IMR-90 (cell line): ENCODE data around the gene PLEKHH1. TPM values are rescaled to one million over a fixed set of nuclear protein-coding genes. Genes with fewer than 3 reads are reported as not detected.

Experiments
- ATAC-seq: fragments of 200-7000 bp; cut with Tn5 transposase; 2 replicates; pipeline ENCODE4 v1.9.1; 2020; ENCODE audit warnings: low read depth, mild to moderate bottlenecking, moderate library complexity
- BruUV-seq: library from RNA; stranded (reverse); fragments of 400-500 nt; replicated peaks from 2 replicates; lab custom pipeline; 2021; lab: Mats Ljungman, UMichigan
- CTCF ChIA-PET: fragments of 300-600 bp; formaldehyde crosslinking; extraction: SDS; loops from one replicate; lab custom pipeline; 2021; ENCODE audit warnings: antibody characterized with exemption; lab: Yijun Ruan, JAX
- POLR2A ChIA-PET: fragments of 300-600 bp; sonication (Branson Sonifier 250); formaldehyde crosslinking; loops from one replicate; lab custom pipeline; 2022; ENCODE audit warnings: antibody characterized with exemption; ENCODE audit not compliant: unreplicated experiment; lab: Charles Lee
- DNase-seq: peaks from one replicate; pipeline ENCODE4 v3.0.0; 2013
- H2AFZ ChIP-seq: replicated peaks from 2 replicates; pipeline ENCODE3; 2013; ENCODE audit warnings: low read length, mild to moderate bottlenecking; ENCODE audit not compliant: poor library complexity
- H2AK5ac ChIP-seq: 2 replicates; pipeline ENCODE4 v1.6.1; 2013; ENCODE audit warnings: low read depth, low read length, inconsistent platforms
- H2AK9ac ChIP-seq: replicated peaks from 2 replicates; pipeline ENCODE3; 2013; ENCODE audit warnings: mild to moderate bottlenecking, low read depth, low read length, moderate library complexity; ENCODE audit not compliant: poor library complexity
- H2BK120ac ChIP-seq: 2 replicates; pipeline ENCODE4 v1.6.1; 2013; ENCODE audit warnings: low read depth, low read length, inconsistent platforms
- H2BK15ac ChIP-seq: 3 replicates; pipeline ENCODE4 v1.6.1; 2013; ENCODE audit warnings: low read depth, low read length, inconsistent platforms
- H2BK20ac ChIP-seq: 2 replicates; pipeline ENCODE4 v1.6.1; 2013; ENCODE audit warnings: low read depth, mild to moderate bottlenecking, inconsistent platforms, low read length, moderate library complexity
- H2BK5ac ChIP-seq: 2 replicates; pipeline ENCODE4 v1.6.1; 2013; ENCODE audit warnings: mild to moderate bottlenecking, low read depth, low read length, inconsistent platforms; ENCODE audit not compliant: poor library complexity, severe bottlenecking
- H3K14ac ChIP-seq: replicated peaks from 2 replicates; pipeline ENCODE4 v1.6.1; 2013; ENCODE audit warnings: low read depth, low read length, inconsistent platforms
- H3K18ac ChIP-seq: 2 replicates; pipeline ENCODE4 v1.6.1; 2013; ENCODE audit warnings: low read depth, low read length, control low read depth
- H3K23ac ChIP-seq: 2 replicates; pipeline ENCODE4 v1.6.1; 2013; ENCODE audit warnings: low read depth, low read length, inconsistent platforms
- H3K27ac ChIP-seq: 2 replicates; pipeline ENCODE4 v1.5.1; 2013; ENCODE audit warnings: mild to moderate bottlenecking, control low read depth, low read length; ENCODE audit not compliant: insufficient read depth
- H3K27me3 ChIP-seq: 2 replicates; pipeline ENCODE4 v1.6.1; 2013; ENCODE audit warnings: low read length; ENCODE audit not compliant: control insufficient read depth, insufficient read depth
- H3K36me3 ChIP-seq: 2 replicates; pipeline ENCODE4 v1.6.1; 2013; ENCODE audit warnings: low read length, mixed read lengths; ENCODE audit not compliant: control insufficient read depth, insufficient read depth
- H3K4ac ChIP-seq: 2 replicates; pipeline ENCODE4 v1.6.1; 2013; ENCODE audit warnings: low read depth, low read length, inconsistent platforms
- H3K4me1 ChIP-seq: 2 replicates; pipeline ENCODE4 v1.6.1; 2013; ENCODE audit warnings: low read length, mixed read lengths; ENCODE audit not compliant: control insufficient read depth, insufficient read depth
- H3K4me2 ChIP-seq: 2 replicates; pipeline ENCODE4 v1.6.1; 2013; ENCODE audit warnings: low read depth, mild to moderate bottlenecking, control low read depth, low read length, moderate library complexity
- H3K4me3 ChIP-seq: 2 replicates; pipeline ENCODE4 v1.5.1; 2013; ENCODE audit warnings: low read depth, mild to moderate bottlenecking, control low read depth, low read length, moderate library complexity; ENCODE audit not compliant: insufficient read depth
- H3K56ac ChIP-seq: 2 replicates; pipeline ENCODE4 v1.6.1; 2013; ENCODE audit warnings: low read length, inconsistent platforms; ENCODE audit not compliant: insufficient read depth; ENCODE audit errors: extremely low read depth
- H3K79me1 ChIP-seq, 2 experiments: 2 replicates each; pipeline ENCODE4 v1.6.1; 2013; ENCODE audit warnings: low read length in 2 of 2, inconsistent platforms in 1 of 2, low read depth in 1 of 2
- H3K9ac ChIP-seq: 2 replicates; pipeline ENCODE4 v1.6.1; 2013; ENCODE audit warnings: low read depth, low read length, control low read depth
- H3K9me1 ChIP-seq: 2 replicates; pipeline ENCODE4 v1.6.1; 2013; ENCODE audit warnings: low read length, inconsistent platforms; ENCODE audit not compliant: insufficient read depth
- H3K9me3 ChIP-seq: 2 replicates; pipeline ENCODE4 v1.6.1; 2013; ENCODE audit warnings: low read length; ENCODE audit not compliant: control insufficient read depth, insufficient read depth
- H4K20me1 ChIP-seq: 2 replicates; pipeline ENCODE4 v1.6.1; 2013; ENCODE audit warnings: low read length, inconsistent platforms; ENCODE audit not compliant: insufficient read depth
- H4K5ac ChIP-seq: 2 replicates; pipeline ENCODE4 v1.6.1; 2013; ENCODE audit warnings: mild to moderate bottlenecking, low read depth, low read length, control low read depth
- H4K8ac ChIP-seq, 2 experiments: 2 replicates each; pipeline ENCODE4 v1.6.1; 2013; ENCODE audit warnings: low read depth in 2 of 2, low read length in 2 of 2, control low read depth in 1 of 2, inconsistent platforms in 1 of 2
- H4K91ac ChIP-seq: 2 replicates; pipeline ENCODE4 v1.6.1; 2013; ENCODE audit warnings: low read depth, low read length, inconsistent platforms; ENCODE audit not compliant: insufficient read depth
- BHLHE40 ChIP-seq: fragments of 150-350 bp; IDR thresholded peaks from 2 replicates; pipeline ENCODE4 v1.6.1; 2016; ENCODE audit warnings: mild to moderate bottlenecking, low read depth, low read length
- CEBPB ChIP-seq: IDR thresholded peaks from 2 replicates; pipeline ENCODE4 v1.6.1; 2012; ENCODE audit warnings: low read depth, low read length, improper control_type of control experiment
- FOS ChIP-seq: fragments of 150-350 bp; IDR thresholded peaks from 2 replicates; pipeline ENCODE4 v1.6.1; 2016; ENCODE audit warnings: low read depth, low read length
- MAFK ChIP-seq: IDR thresholded peaks from 2 replicates; pipeline ENCODE4 v1.6.1; 2012; ENCODE audit warnings: low read depth, low read length, improper control_type of control experiment
- MAZ ChIP-seq: IDR thresholded peaks from 2 replicates; pipeline ENCODE4 v1.6.1; 2012; ENCODE audit warnings: low read depth, mild to moderate bottlenecking, low read length, improper control_type of control experiment, moderate library complexity, borderline replicate concordance
- POLR2A ChIP-seq: IDR thresholded peaks from 2 replicates; pipeline ENCODE4 v1.6.1; 2012; ENCODE audit warnings: mild to moderate bottlenecking, low read depth, low read length
- RAD21 ChIP-seq: IDR thresholded peaks from 2 replicates; pipeline ENCODE4 v1.6.1; 2012; ENCODE audit warnings: low read length, improper control_type of control experiment
- RCOR1 ChIP-seq: IDR thresholded peaks from 2 replicates; pipeline ENCODE4 v1.6.1; 2012; ENCODE audit warnings: mild to moderate bottlenecking, low read length, improper control_type of control experiment; ENCODE audit not compliant: insufficient replicate concordance
- SMC3 ChIP-seq: fragments of 150-350 bp; IDR thresholded peaks from 2 replicates; pipeline ENCODE4 v1.6.1; 2016; ENCODE audit warnings: low read depth, mild to moderate bottlenecking, antibody characterized with exemption, low read length, moderate library complexity
- USF2 ChIP-seq: fragments of 150-350 bp; IDR thresholded peaks from 2 replicates; pipeline ENCODE4 v1.6.1; 2017; ENCODE audit warnings: mild to moderate bottlenecking, antibody characterized with exemption, low read length, low read depth
- WGBS, 2 experiments: methylation state at CpG; one replicate each; pipeline versions ENCODE4 v1.1.5 to v1.1.7; 2013; ENCODE audit warnings: missing lambda C conversion rate in 2 of 2; ENCODE audit not compliant: insufficient read length in 1 of 2; ENCODE audit errors: extremely low coverage in 2 of 2; 5-methylcytosine and 5-hydroxymethylcytosine counted together
- dilution Hi-C: fragments of 300-500 bp; cut with HindIII; formaldehyde crosslinking; loops from one replicate; pipeline ENCODE4 v1.14.3; 2018; ENCODE audit warnings: low sequenced_read_pairs; ENCODE audit not compliant: unreplicated experiment
- in situ Hi-C: fragments of 300-500 bp; cut with MboI; formaldehyde crosslinking; loops from 3 replicates; pipeline ENCODE4 v1.14.3; 2019; ENCODE audit warnings: low sequenced_read_pairs, inconsistent platforms, mixed read lengths
- intact Hi-C: fragments of 100-400 bp; cut with micrococcal nuclease; formaldehyde crosslinking; loops from 2 replicates; pipeline ENCODE4 v1.10.0; 2022
- polyA plus RNA-seq, 3 experiments: library from polyadenylated mRNA; depleted of rRNA; stranded (reverse); fragments of >200 nt; gene quantifications; 2 replicates each; pipeline ENCODE4 v1.2.3, GENCODE V29; 2012; ENCODE audit warnings: low replicate concordance in 1 of 3
- total RNA-seq: library from RNA; depleted of rRNA; stranded (reverse); fragments of >200 nt; gene quantifications from 2 replicates; pipeline ENCODE4 v1.2.3, GENCODE V29; 2012

Gene PLEKHH1
- total and polyA plus RNA-seq, 2 of the 4 experiments (the other 2 are of a cell fraction): under 0.01 to 0.34 TPM

DNA sequence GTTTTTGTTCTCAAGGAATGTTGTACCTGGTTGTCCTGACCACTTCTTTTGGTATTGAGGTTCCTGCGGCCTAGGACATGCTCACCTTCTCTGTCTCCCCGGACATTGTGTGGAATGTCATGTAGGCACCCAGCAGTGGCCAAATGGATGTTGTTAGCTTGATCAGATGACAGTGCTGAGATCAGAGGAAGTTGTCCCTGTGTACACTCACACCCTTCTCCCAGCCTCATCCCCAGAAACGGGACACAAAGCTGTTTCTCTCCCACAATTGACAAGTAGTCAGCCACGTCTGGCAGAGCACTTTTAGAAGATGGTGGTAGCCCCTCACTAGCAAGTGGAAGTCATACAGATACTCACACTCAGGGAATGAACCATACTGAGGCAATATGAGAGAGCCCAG, 3.0 kb downstream of the PLEKHH1 start:
- no peak overlapping the region for H2BK120ac ChIP-seq
- no peaks in the 10 kb centered on the region for H4K20me1 ChIP-seq
- no peak overlapping the region for H3K18ac ChIP-seq
- no peak overlapping the region for H4K91ac ChIP-seq
- TF ChIP-seq BHLHE40 (no peak), MAZ (no peak), RCOR1 (no peak), MAFK (no peak), SMC3 (no peak), FOS (no peak), CEBPB (no peak), POLR2A (no peak), RAD21 (no peak), USF2 (no peak)
- intact Hi-C loops (no loop called here), in situ Hi-C loops (no loop called here), dilution Hi-C loops (no loop called here)
- H2BK20ac ChIP-seq: no peak overlapping the region
- no peaks in the 10 kb centered on the region for H3K9me3 ChIP-seq
- ATAC-seq: no peak
- no peak overlapping the region for H3K4me2 ChIP-seq
- no peak overlapping the region for H3K4me3 ChIP-seq
- CTCF ChIA-PET: interaction anchor here (0.8 to 1.1 kb wide), 2 partner anchors 9 to 35 kb away, joined by 3 read pairs; no protein-coding TSS in a partner anchor
- no peaks in the 10 kb centered on the region for H3K36me3 ChIP-seq
- DNase-seq: no peak
- no peak overlapping the region for H3K56ac ChIP-seq
- no CpG with 5 or more reads among the region's 4 CpGs for WGBS, 2 experiments
- H3K14ac ChIP-seq: no peak overlapping the region
- no peak overlapping the region for H3K23ac ChIP-seq
- no peaks in the 10 kb centered on the region; the same call in 1 of the 2 replicates for H3K4me1 ChIP-seq
- no peak overlapping the region for H4K5ac ChIP-seq
- peak overlapping the region; percentile 25 for H2AK9ac ChIP-seq
- no peak overlapping the region for H3K4ac ChIP-seq
- H3K27ac ChIP-seq: no peak overlapping the region
- POLR2A ChIA-PET: no interaction called here
- no peaks in the 10 kb centered on the region for H3K79me1 ChIP-seq
- 0 out of 2 replicates have a peak, but pooled peaks cover 3% of the 10 kb centered on the region for H3K9me1 ChIP-seq
- H3K27me3 ChIP-seq: peaks cover 35% of the 10 kb centered on the region
- H2BK5ac ChIP-seq: no peak overlapping the region
- H2AK5ac ChIP-seq: no peak overlapping the region
- no peak overlapping the region for H2BK15ac ChIP-seq
- H4K8ac ChIP-seq: no peak overlapping the region
- no peak overlapping the region for H3K9ac ChIP-seq
- H2AFZ ChIP-seq: no peak overlapping the region
- no TSS peak for BruUV-seq
